Caco-2 (cell line): ENCODE measurements around the gene FOXO1. TPM values are rescaled to one million over a fixed set of nuclear protein-coding genes. Genes with fewer than 3 reads are reported as not detected.

Experiments used
- BruUV-seq: library from RNA; stranded (reverse); fragments of 400-500 nt; replicated peaks from 2 replicates; lab custom pipeline; 2021; lab: Mats Ljungman, UMichigan
- CTCF ChIA-PET: fragments of 300-600 bp; sonication (Branson Sonifier 250); formaldehyde crosslinking; loops from one replicate; lab custom pipeline; 2022; ENCODE audit warnings: antibody characterized with exemption; lab: Charles Lee
- POLR2A ChIA-PET: fragments of 300-600 bp; sonication (Branson Sonifier 250); formaldehyde crosslinking; loops from one replicate; lab custom pipeline; 2022; ENCODE audit warnings: antibody characterized with exemption; lab: Charles Lee
- DNase-seq, 2 experiments: peaks; one replicate each; pipeline versions ENCODE4 v3.0.0 to v3.0.0-alpha.2; 2020 to 2022
- H3K27me3 ChIP-seq: replicated peaks from 2 replicates; pipeline ENCODE4 v1.6.0; 2011; ENCODE audit warnings: low read length; ENCODE audit not compliant: control insufficient read depth, insufficient read depth
- H3K36me3 ChIP-seq: 2 replicates; pipeline ENCODE4 v1.5.1; 2011; ENCODE audit warnings: low read length; ENCODE audit not compliant: control insufficient read depth, insufficient read depth
- H3K4me1 ChIP-seq: fragments of 250-450 bp; sonication (Bioruptor Pico); 2 replicates; pipeline ENCODE4 v1.5.1; 2020; ENCODE audit warnings: mild to moderate bottlenecking
- H3K4me3 ChIP-seq: 2 replicates; pipeline ENCODE4 v1.5.1; 2011; ENCODE audit warnings: low read depth, mild to moderate bottlenecking, control low read depth, low read length
- H3K9me3 ChIP-seq: fragments of 250-450 bp; sonication (Bioruptor Pico); 2 replicates; pipeline ENCODE4 v1.5.1; 2020; ENCODE audit warnings: mild to moderate bottlenecking, moderate library complexity
- H3K27ac Mint-ChIP-seq: one replicate; pipeline ENCODE4 v1.8.0; 2022; ENCODE audit warnings: mixed read lengths; ENCODE audit not compliant: unreplicated experiment
- H3K27me3 Mint-ChIP-seq: one replicate; pipeline ENCODE4 v1.8.0; 2022; ENCODE audit warnings: mixed read lengths; ENCODE audit not compliant: insufficient read depth, unreplicated experiment
- H3K36me3 Mint-ChIP-seq: one replicate; pipeline ENCODE4 v1.8.0; 2022; ENCODE audit warnings: mild to moderate bottlenecking, mixed read lengths; ENCODE audit not compliant: insufficient read depth, unreplicated experiment
- H3K4me1 Mint-ChIP-seq: one replicate; pipeline ENCODE4 v1.8.0; 2022; ENCODE audit warnings: low read depth, mixed read lengths; ENCODE audit not compliant: unreplicated experiment
- H3K4me3 Mint-ChIP-seq: one replicate; pipeline ENCODE4 v1.8.0; 2022; ENCODE audit warnings: mild to moderate bottlenecking, moderate library complexity, mixed read lengths; ENCODE audit not compliant: unreplicated experiment
- H3K9me3 Mint-ChIP-seq: one replicate; pipeline ENCODE4 v1.8.0; 2022; ENCODE audit warnings: mixed read lengths; ENCODE audit not compliant: unreplicated experiment
- intact Hi-C: fragments of 100-400 bp; cut with micrococcal nuclease; formaldehyde crosslinking; loops from one replicate; pipeline ENCODE4 v1.10.0; 2022; ENCODE audit not compliant: unreplicated experiment
- total RNA-seq: library from RNA; stranded (reverse); gene quantifications from 2 replicates; pipeline ENCODE4 v1.2.3, GENCODE V29; 2022
- TF ChIP-seq, protein P1 (sequence below), 2 experiments: fragments of 200-600 bp in 1 of 2; IDR thresholded peaks; 1 replicate in 1 of 2; 2 replicates in 1 of 2; pipeline versions ENCODE4 v1.5.1 to v1.8.0; 2011 to 2022; ENCODE audit warnings: antibody characterized with exemption in 1 of 2, control low read depth in 1 of 2, inconsistent platforms in 1 of 2, low read depth in 1 of 2, low read length in 1 of 2, mild to moderate bottlenecking in 1 of 2, moderate library complexity in 1 of 2; ENCODE audit not compliant: insufficient read depth in 1 of 2, severe bottlenecking in 1 of 2, unreplicated experiment in 1 of 2

Gene FOXO1
- total RNA-seq, 1 experiment from 2014 or later, result 10.4 TPM

DNA sequence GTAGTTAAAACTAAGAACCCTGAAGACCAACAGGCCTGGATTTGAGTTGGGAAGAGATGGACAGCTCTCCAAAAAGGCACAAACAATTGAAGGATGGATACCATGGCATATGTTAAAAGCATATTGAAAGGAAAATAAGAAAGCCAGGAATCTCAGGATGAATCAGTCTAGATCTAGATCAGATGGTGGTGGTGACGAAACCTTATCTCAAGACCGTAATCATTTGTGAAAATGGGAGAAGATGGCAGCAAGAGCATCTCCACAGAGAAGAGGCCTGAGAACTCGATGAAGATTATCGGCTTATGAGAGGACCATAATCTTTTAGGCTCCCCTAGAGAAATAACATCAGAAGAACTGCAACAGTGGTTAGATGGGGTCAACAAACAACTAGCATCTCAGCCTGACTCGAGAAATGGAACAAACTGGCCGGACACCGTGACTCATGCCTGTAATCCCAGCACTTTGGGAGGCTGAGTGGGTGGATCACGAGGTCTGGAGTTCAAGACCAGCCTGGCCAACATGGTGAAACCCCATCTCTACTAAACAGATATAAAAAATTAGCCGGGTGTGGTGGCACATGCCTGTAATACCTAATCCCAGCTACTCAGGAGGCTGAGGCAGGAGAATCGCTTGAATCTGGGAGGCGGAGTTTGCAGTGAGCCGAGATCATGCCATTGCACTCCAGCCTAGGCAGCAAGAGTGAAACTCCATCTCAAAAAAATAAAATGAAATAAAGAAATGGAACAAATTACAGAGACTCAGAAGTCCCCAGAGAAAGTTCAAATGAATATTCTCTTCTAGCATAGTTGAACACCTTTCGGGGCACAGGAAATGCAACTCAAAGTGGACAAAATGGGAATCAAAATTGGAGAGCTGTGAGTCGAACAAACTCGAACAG is 47.6 kb downstream of the FOXO1 start:
- no peaks in the 10 kb centered on the region for H3K9me3 ChIP-seq
- ChIA-PET CTCF (no interaction called here), POLR2A (no interaction called here)
- Mint-ChIP-seq H3K4me1 (peaks cover 10% of the 10 kb centered on the region), H3K9me3 (no peaks in the 10 kb centered on the region), H3K27ac (peak overlapping the region; percentile 6), H3K4me3 (no peak overlapping the region), H3K27me3 (no peaks in the 10 kb centered on the region), H3K36me3 (no peaks in the 10 kb centered on the region)
- DNase-seq, result no peak
- TF ChIP-seq, protein P1, sequence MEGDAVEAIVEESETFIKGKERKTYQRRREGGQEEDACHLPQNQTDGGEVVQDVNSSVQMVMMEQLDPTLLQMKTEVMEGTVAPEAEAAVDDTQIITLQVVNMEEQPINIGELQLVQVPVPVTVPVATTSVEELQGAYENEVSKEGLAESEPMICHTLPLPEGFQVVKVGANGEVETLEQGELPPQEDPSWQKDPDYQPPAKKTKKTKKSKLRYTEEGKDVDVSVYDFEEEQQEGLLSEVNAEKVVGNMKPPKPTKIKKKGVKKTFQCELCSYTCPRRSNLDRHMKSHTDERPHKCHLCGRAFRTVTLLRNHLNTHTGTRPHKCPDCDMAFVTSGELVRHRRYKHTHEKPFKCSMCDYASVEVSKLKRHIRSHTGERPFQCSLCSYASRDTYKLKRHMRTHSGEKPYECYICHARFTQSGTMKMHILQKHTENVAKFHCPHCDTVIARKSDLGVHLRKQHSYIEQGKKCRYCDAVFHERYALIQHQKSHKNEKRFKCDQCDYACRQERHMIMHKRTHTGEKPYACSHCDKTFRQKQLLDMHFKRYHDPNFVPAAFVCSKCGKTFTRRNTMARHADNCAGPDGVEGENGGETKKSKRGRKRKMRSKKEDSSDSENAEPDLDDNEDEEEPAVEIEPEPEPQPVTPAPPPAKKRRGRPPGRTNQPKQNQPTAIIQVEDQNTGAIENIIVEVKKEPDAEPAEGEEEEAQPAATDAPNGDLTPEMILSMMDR (IDR thresholded peaks at IDR 0.05; ENCODE audit: insufficient read depth in 1 of 2, low read depth in 1 of 2, low read length in 1 of 2, severe bottlenecking in 1 of 2, unreplicated experiment in 1 of 2), result no peak
- H3K36me3 ChIP-seq, result no peaks in the 10 kb centered on the region; the same call in 1 of the 2 replicates
- H3K4me3 ChIP-seq, result no peak overlapping the region
- H3K4me1 ChIP-seq, result peaks cover 7% of the 10 kb centered on the region
- intact Hi-C loops, result no loop called here
- H3K27me3 ChIP-seq, result no peaks in the 10 kb centered on the region
- BruUV-seq, result no TSS peak

DNA sequence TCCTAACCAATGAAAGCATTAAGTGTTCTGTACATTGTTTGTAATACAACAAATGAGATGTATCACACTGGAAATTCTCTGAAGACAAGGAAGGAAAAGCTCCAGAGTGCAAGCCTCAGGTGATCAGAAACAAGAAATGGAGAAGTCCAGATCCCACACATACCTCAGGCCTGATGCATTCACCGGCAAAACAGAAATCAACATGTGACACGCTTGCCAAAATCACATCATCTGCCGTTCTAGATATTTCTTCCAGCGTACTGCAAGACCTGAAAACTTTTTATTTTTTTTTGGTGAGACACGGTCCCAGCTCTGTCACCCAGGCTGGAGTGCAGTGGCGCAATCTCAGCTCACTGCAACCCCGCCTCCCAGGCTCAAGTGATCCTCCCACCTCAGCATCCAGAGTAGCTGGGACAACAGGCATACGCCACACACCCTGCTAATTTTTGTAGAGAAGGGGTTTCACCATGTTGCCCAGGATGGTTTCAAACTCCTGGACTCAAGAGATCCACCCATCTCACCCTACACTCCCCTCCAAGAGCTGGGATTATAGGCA is 48.6 kb downstream of the FOXO1 start:
- Mint-ChIP-seq H3K27me3 (no peaks in the 10 kb centered on the region), H3K27ac (no peak overlapping the region), H3K4me3 (no peak overlapping the region), H3K4me1 (peaks cover 10% of the 10 kb centered on the region), H3K36me3 (no peaks in the 10 kb centered on the region), H3K9me3 (no peaks in the 10 kb centered on the region)
- ChIA-PET POLR2A (no interaction called here), CTCF (no interaction called here)
- Histone ChIP-seq H3K36me3 (no peaks in the 10 kb centered on the region; the same call in 1 of the 2 replicates), H3K4me3 (no peak overlapping the region), H3K9me3 (no peaks in the 10 kb centered on the region), H3K4me1 (peaks cover 7% of the 10 kb centered on the region), H3K27me3 (no peaks in the 10 kb centered on the region)
- TF ChIP-seq, protein P1 (IDR thresholded peaks at IDR 0.05; ENCODE audit: insufficient read depth in 1 of 2, low read depth in 1 of 2, low read length in 1 of 2, severe bottlenecking in 1 of 2, unreplicated experiment in 1 of 2), result no peak
- BruUV-seq, result no TSS peak
- no peak for DNase-seq
- intact Hi-C loops, result no loop called here

DNA sequence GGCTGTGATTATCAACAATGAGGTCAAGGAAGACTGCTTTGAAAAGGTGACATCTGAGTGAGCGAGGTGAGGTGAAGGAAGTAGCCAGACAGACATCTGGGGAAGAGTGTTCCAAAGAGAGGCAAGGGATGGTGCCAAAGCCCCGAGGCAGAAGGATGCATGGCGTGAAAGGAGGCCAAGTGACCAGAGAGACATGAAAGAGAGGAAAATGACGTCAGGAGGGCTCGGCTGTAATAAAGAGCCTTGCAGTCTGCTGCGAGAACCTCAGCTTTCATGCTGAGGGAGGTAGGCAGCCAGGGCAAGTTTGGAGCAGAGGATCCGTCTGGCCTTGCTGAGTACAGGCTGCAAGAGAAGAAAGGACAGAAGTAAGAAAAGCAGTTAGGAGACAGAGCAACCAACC is 50.8 kb downstream of the FOXO1 start:
- H3K4me1 Mint-ChIP-seq, result peaks cover 10% of the 10 kb centered on the region
- DNase-seq, result no peak
- ChIA-PET CTCF (no interaction called here), POLR2A (no interaction called here)
- no peaks in the 10 kb centered on the region for H3K9me3 ChIP-seq
- no peak overlapping the region for H3K4me3 ChIP-seq
- H3K4me1 ChIP-seq, result peaks cover 7% of the 10 kb centered on the region
- H3K27ac Mint-ChIP-seq, result no peak overlapping the region
- no peaks in the 10 kb centered on the region; the same call in 1 of the 2 replicates for H3K36me3 ChIP-seq
- intact Hi-C loops, result no loop called here
- TF ChIP-seq, protein P1 (IDR thresholded peaks at IDR 0.05; ENCODE audit: insufficient read depth in 1 of 2, low read depth in 1 of 2, low read length in 1 of 2, severe bottlenecking in 1 of 2, unreplicated experiment in 1 of 2), result no peak
- H3K27me3 ChIP-seq, result no peaks in the 10 kb centered on the region
- no peaks in the 10 kb centered on the region for H3K27me3 Mint-ChIP-seq
- no peaks in the 10 kb centered on the region for H3K9me3 Mint-ChIP-seq
- no peaks in the 10 kb centered on the region for H3K36me3 Mint-ChIP-seq
- H3K4me3 Mint-ChIP-seq, result no peak overlapping the region
- no TSS peak for BruUV-seq
